Heart right ventricle (tissue), 16 donors: ENCODE measurements around the gene ASPSCR1. TPM values are rescaled to one million over a fixed set of nuclear protein-coding genes. Genes with fewer than 3 reads are reported as not detected.
"Not testable (repeated sequence)": the region's sequence is repeated elsewhere in the genome, so short reads cannot be mapped to it uniquely, and the experiment has no call there.

Experiments
- ATAC-seq, 8 donors: fragments of 200-7000 bp; cut with Tn5 transposase; one replicate each; pipeline ENCODE4 v1.9.1; 2020; ENCODE audit warnings: mild to moderate bottlenecking in 8 of 8, moderate library complexity in 8 of 8, moderate number of reproducible peaks in 1 of 8
- DNase-seq, 2 donors: peaks; one replicate each; pipeline ENCODE4 v3.0.0-alpha.2; 2020
- H3K27ac ChIP-seq, 10 donors: fragments of 200-600 bp; sonication (generic) in 2 of 10; one replicate each; pipeline versions ENCODE4 v1.5.0 to v1.8.0; 2020 to 2022; ENCODE audit warnings: mild to moderate bottlenecking in 3 of 10
- H3K27me3 ChIP-seq, 7 donors: fragments of 200-600 bp; one replicate each; pipeline ENCODE4 v1.8.0; 2021 to 2022; ENCODE audit warnings: mild to moderate bottlenecking in 2 of 7
- H3K36me3 ChIP-seq, 9 donors: fragments of 200-600 bp; sonication (generic) in 1 of 9; one replicate each; pipeline versions ENCODE4 v1.5.0 to v1.8.0; 2020 to 2022; ENCODE audit warnings: mild to moderate bottlenecking in 2 of 9
- H3K4me1 ChIP-seq, 9 donors: fragments of 200-600 bp; sonication (generic) in 1 of 9; one replicate each; pipeline versions ENCODE4 v1.5.0 to v1.8.0; 2020 to 2022; ENCODE audit warnings: mild to moderate bottlenecking in 4 of 9
- H3K4me3 ChIP-seq, 10 donors: fragments of 200-600 bp; sonication (generic) in 2 of 10; one replicate each; pipeline versions ENCODE4 v1.5.0 to v1.8.0; 2020 to 2022; ENCODE audit warnings: mild to moderate bottlenecking in 7 of 10, moderate library complexity in 2 of 10
- H3K9me3 ChIP-seq, 11 donors: fragments of 200-600 bp in 10 of 11; sonication (generic) in 2 of 11; one replicate each; pipeline versions ENCODE4 v1.5.0 to v1.8.0; 2013 to 2022; ENCODE audit warnings: mild to moderate bottlenecking in 2 of 11, control low read depth in 1 of 11, moderate library complexity in 1 of 11
- CTCF ChIP-seq, 9 donors: fragments of 200-600 bp; sonication (generic) in 2 of 9; IDR thresholded peaks; one replicate each; pipeline versions ENCODE4 v1.5.0 to v1.8.0; 2021 to 2022; ENCODE audit warnings: antibody characterized with exemption in 9 of 9, mild to moderate bottlenecking in 5 of 9, moderate library complexity in 1 of 9
- WGBS, 2 donors: extraction: QIAGEN DNeasy Blood & Tissue Kit; methylation state at CpG; one replicate each; pipeline ENCODE4 v1.1.7; 2013; ENCODE audit warnings: inconsistent platforms in 1 of 2; 5-methylcytosine and 5-hydroxymethylcytosine counted together
- intact Hi-C, 10 donors: fragments of 100-400 bp; cut with DNase I; formaldehyde crosslinking; loops; one replicate each; pipeline versions ENCODE4 v1.11.1 to v1.14.2; 2022
- polyA plus RNA-seq, 2 donors: library from polyadenylated mRNA; stranded (reverse); fragments of 200-250 nt; gene quantifications; one replicate each; pipeline ENCODE4 v1.2.3, GENCODE V29; 2013
- total RNA-seq, 10 donors: library from RNA; stranded (reverse); fragmentation: NEBNext Ultra II Directional in 3 of 10; extraction: Animal tissue kit (Norgen Biotek cat#: 25700) in 3 of 10; gene quantifications; one replicate each; pipeline versions ENCODE4 v1.2.1 to v1.2.4, GENCODE V29; 2021 to 2023
- donor health status: Arrhythmogenic right ventricular cardiomyopathy.
- donor health status: ischemic (EF 13 %, LVEDD 7.1; RV severe dilation, severe dysfunction).
- donor health status: healthy with polysubstance abuse.
- donor health status: DM: no; HTN: yes; CAD: no.
- donor health status: DM: no; HTN: no; CAD: no.
- donor health status: ischemic (EF 25% LVEDD 6.9; RV normal size, moderate dysfunction).
- donor health status: ischemic (EF 25% LVEDD 5.7; RV mildly dilated, moderate dysfunction).
- donor health status: healthy.
- donor health status: DM: yes; HTN: yes; CAD: no.
- donor health status: Ischemic cardiomyopathy.
- donor health status: ischemic (EF 35%, LVEDD 5.7; RV mildly dilated, moderate dysfunction).
- donor health status: nonischemic (EF 11% LVEDD 7.7; RV severe dilation, severe dysfunction).
- donor health status: DM: yes; HTN: yes; CAD: no.
- donor health status: PGD.
- donor health status: ischemic (EF 29% LVEDD 5.4; RV normal size, mild dysfunction).
- donor health status: nonischemic (EF 23%, LVEDD 6.1; RV moderate dilation, normal function).

Gene ASPSCR1
- total and polyA plus RNA-seq, 12 donors, result 19.9 to 115 (median 25.1) TPM

GRCh38 chr17:82036634-82037091, 59.2 kb downstream of the ASPSCR1 start:
- Histone ChIP-seq H3K36me3 (peaks cover 0 to 9% (median 0%) of the 10 kb centered on the region in 9 donors), H3K27me3 (peaks cover 0 to 10% (median 6%) of the 10 kb centered on the region in 7 donors), H3K27ac (peak overlapping the region; percentile 90 to 97 (median 94)), H3K4me3 (peak overlapping the region; percentile 58 to 82 (median 72)), H3K9me3 (no peaks in the 10 kb centered on the region), H3K4me1 (peaks cover 6 to 29% (median 23%) of the 10 kb centered on the region in 9 donors)
- TF ChIP-seq CTCF (IDR thresholded peaks at IDR 0.05), result no peak
- WGBS, 2 donors, result 34 to 39% methylated on average over 23 of the region's 23 CpGs
- no peak for DNase-seq
- intact Hi-C loops, result loop anchor here in 3 of 10 donors (1.0 to 10.0 kb wide), 3 partner anchors 61 to 288 kb away; partner anchors contain the start of gene FASN (in 3 of the 3)
- ATAC-seq, result peak in 3 of 8 donors; percentile 0 to 2 (median 1)

GRCh38 chr17:82037092-82037888, 59.9 kb downstream of the ASPSCR1 start, which contains the start of gene DCXR:
Gene DCXR (minus strand): TSS chr17:82037697. CDS start chr17:82037682, 15 bp downstream.
- intact Hi-C loops, result loop anchor here in 3 of 10 donors (1.0 to 10.0 kb wide), 3 partner anchors 60 to 288 kb away; partner anchors contain the start of gene FASN (in 3 of the 3)
- peaks cover 0 to 5% (median 2%) of the 10 kb centered on the region in 7 donors for H3K27me3 ChIP-seq
- peaks cover 4 to 24% (median 18%) of the 10 kb centered on the region in 9 donors for H3K4me1 ChIP-seq
- WGBS, 2 donors, result 0 to 1% methylated on average over 81 to 92 of the region's 92 CpGs
- DNase-seq, result peak; percentile 97 to 98
- peak within 1 kb of the TSS; percentile 58 to 82 (median 72) for H3K4me3 ChIP-seq
- peak; percentile 95 to 99 (median 98) for ATAC-seq
- H3K36me3 ChIP-seq, result peaks cover 0 to 9% (median 0%) of the 10 kb centered on the region in 9 donors
- peak; percentile 68 to 94 (median 86) for TF ChIP-seq CTCF (IDR thresholded peaks at IDR 0.05)
- H3K9me3 ChIP-seq, result no peaks in the 10 kb centered on the region
- peak within 1 kb of the TSS; percentile 90 to 97 (median 94) for H3K27ac ChIP-seq

- H3K4me3 ChIP-seq, result peak overlapping the region in 9 of 10 donors; percentile 58 to 82 (median 73)
- H3K27ac ChIP-seq, result peak overlapping the region in 9 of 10 donors; percentile 91 to 97 (median 94)
- intact Hi-C loops, result loop anchor here in 3 of 10 donors (1.0 to 10.0 kb wide), 3 partner anchors 59 to 287 kb away; partner anchors contain the start of gene FASN (in 3 of the 3)
- H3K36me3 ChIP-seq, result peaks cover 0 to 9% (median 0%) of the 10 kb centered on the region in 9 donors
- TF ChIP-seq CTCF (IDR thresholded peaks at IDR 0.05), result no peak
- H3K9me3 ChIP-seq, result no peaks in the 10 kb centered on the region
- H3K4me1 ChIP-seq, result peaks cover 4 to 22% (median 18%) of the 10 kb centered on the region in 9 donors
- no peak for ATAC-seq
- H3K27me3 ChIP-seq, result no peaks in the 10 kb centered on the region
- DNase-seq, result no peak
- 10 to 13% methylated on average over 10 of the region's 10 CpGs for WGBS, 2 donors
These were observed 60.4 kb downstream of the ASPSCR1 start for GRCh38 chr17:82037889-82038195.

GRCh38 chr17:82038796-82039409, 61.5 kb downstream of the ASPSCR1 start:
- peaks cover 4 to 22% (median 18%) of the 10 kb centered on the region in 9 donors for H3K4me1 ChIP-seq
- DNase-seq, H3K27ac ChIP-seq, H3K4me3 ChIP-seq, H3K36me3 ChIP-seq, ATAC-seq, H3K27me3 ChIP-seq, H3K9me3 ChIP-seq: not testable (repeated sequence)
- 86 to 91% methylated on average over 16 of the region's 16 CpGs for WGBS, 2 donors
- intact Hi-C loops, result loop anchor here in 3 of 10 donors (5.0 to 10.0 kb wide), 2 partner anchors 58 to 286 kb away; partner anchors contain the start of gene FASN (in 2 of the 3)
